ENCODE measurements around the gene FMO1. TPM values are rescaled to one million over a fixed set of nuclear protein-coding genes. Genes with fewer than 3 reads are reported as not detected.

FMO1 gene
- total and polyA plus RNA-seq, 3 experiments from 2014 or later = not detected

DNA sequence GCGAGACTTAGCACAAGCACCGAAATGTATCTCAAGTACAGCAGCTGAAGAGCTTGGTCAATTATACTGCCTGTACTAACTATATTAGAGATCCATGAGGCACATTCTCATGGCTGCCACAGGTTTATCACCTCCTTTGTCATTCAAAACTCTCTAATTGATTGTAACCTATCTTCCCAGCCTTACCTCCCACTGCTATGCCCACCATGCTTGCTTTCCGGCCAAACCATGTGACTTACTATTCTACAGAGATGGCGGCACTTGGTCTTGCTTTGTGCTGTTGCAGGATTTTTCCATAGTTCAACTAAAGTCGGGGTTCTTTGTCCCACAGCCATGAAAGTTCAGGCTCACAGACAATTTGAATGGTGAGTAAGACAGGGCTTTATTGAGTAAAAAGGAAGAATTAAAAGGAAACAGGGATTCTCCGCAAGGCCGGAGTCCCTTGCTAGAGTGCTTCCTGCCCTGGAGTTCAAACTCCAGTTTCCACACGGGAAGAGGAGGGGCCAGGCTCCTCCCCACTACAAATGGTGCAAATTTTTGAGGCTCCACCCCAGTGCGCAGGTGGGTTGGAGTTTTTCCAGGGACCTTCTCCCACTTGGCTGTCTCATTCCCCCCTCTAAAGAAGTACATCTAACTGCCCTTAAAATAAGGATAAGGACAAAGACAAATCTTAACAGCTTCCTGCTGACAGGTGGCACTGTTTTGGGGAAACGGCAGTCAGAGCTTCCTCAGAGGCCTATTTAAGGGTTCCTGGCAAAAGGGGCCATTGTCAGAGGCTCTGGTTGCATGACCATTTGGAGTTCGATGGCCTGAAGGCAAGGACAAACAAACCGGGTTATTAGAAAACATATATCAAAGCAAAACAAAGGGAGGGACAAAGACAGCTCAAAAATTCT is 34.5 kb upstream of the FMO1 start:
- H3K9me3 Mint-ChIP-seq = peaks cover 0 to 3% (median 0%) of the 10 kb centered on the region in 5 donors
- Histone ChIP-seq H3K4me3 (ENCODE audit: low read length) (no peak overlapping the region), H3K27me3 (ENCODE audit: insufficient read depth, low read length, poor library complexity, severe bottlenecking) (no peaks in the 10 kb centered on the region), H3K4me1 (ENCODE audit: insufficient read depth, low read length) (no peaks in the 10 kb centered on the region), H3K9me3 (ENCODE audit: low read length) (no peaks in the 10 kb centered on the region), H3K36me3 (ENCODE audit: insufficient read depth, low read length) (no peaks in the 10 kb centered on the region), H3K27ac (ENCODE audit: low read depth, low read length) (no peak overlapping the region)
- POLR2A ChIA-PET = no interaction called here
- CTCF ChIA-PET = no interaction called here
- no peak overlapping the region for H3K4me3 Mint-ChIP-seq
- H3K4me1 Mint-ChIP-seq = peaks cover 0 to 3% (median 0%) of the 10 kb centered on the region in 3 donors
- no peaks in the 10 kb centered on the region for H3K36me3 Mint-ChIP-seq
- peaks cover 9 to 26% of the 10 kb centered on the region in 2 donors for H3K27me3 Mint-ChIP-seq
- DNase-seq = no peak
- no peak overlapping the region for H3K27ac Mint-ChIP-seq

DNA sequence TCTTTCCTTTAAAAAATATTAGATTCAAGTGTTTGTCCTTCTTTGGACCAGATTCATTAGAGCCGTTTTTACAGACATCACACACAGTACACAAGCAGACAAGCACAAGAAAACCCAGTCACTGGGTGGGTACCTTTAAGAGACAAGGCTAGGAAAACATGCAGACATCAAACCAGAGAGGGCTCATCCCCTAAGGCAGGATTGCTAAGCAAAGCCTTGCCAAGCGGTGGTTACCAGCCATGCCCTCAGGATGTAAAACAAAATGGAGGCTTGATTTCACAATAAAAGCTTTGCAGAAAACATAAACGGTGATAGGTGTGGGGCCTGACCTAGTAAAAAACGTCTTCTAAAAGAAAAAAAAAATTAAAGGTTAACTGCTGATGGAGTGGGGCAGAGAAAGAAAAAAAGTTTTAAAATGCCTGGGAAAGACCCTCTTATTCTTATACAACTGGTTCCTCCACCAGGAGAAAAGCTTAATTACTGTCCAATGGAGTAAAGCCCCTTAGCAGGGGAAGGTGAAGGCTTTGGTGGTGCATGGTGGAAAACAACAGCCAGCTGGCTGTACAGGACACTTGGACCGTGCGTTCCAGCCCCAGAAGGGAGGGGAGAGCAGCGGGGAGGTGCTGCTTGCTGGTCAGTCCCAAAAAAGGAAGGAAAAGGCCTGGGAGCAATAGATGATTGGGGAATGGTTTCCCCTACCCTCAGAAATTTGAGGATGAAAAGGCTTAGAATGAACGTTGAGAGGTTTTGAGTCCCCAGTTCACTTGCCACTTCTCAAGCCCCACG is 30.4 kb upstream of the FMO1 start:
- peaks cover 0 to 4% (median 0%) of the 10 kb centered on the region in 5 donors for H3K9me3 Mint-ChIP-seq
- POLR2A ChIA-PET = no interaction called here
- H3K27ac Mint-ChIP-seq = no peak overlapping the region

GRCh38 chr1:171218661-171219060 is 29.6 kb upstream of the FMO1 start:
- Histone ChIP-seq H3K27ac (ENCODE audit: low read depth, low read length) (no peak overlapping the region), H3K36me3 (ENCODE audit: insufficient read depth, low read length) (no peaks in the 10 kb centered on the region), H3K4me1 (ENCODE audit: insufficient read depth, low read length) (no peaks in the 10 kb centered on the region), H3K9me3 (ENCODE audit: low read length) (no peaks in the 10 kb centered on the region), H3K4me3 (ENCODE audit: low read length) (no peak overlapping the region), H3K27me3 (ENCODE audit: insufficient read depth, low read length, poor library complexity, severe bottlenecking) (no peaks in the 10 kb centered on the region)
- peaks cover 0 to 4% (median 0%) of the 10 kb centered on the region in 5 donors for H3K9me3 Mint-ChIP-seq
- CTCF ChIA-PET = no interaction called here
- H3K36me3 Mint-ChIP-seq = no peaks in the 10 kb centered on the region
- no peak overlapping the region for H3K4me3 Mint-ChIP-seq
- no peak overlapping the region for H3K27ac Mint-ChIP-seq
- H3K4me1 Mint-ChIP-seq = peaks cover 0 to 3% (median 0%) of the 10 kb centered on the region in 3 donors
- DNase-seq = no peak
- peaks cover 11 to 35% of the 10 kb centered on the region in 2 donors for H3K27me3 Mint-ChIP-seq
- POLR2A ChIA-PET = no interaction called here

More for the DNA sequence above, 30.4 kb upstream of the FMO1 start:
- no peak for DNase-seq
- no peak overlapping the region for H3K4me3 ChIP-seq (ENCODE audit: low read length)
- Mint-ChIP-seq H3K27me3 (peaks cover 12 to 35% of the 10 kb centered on the region in 2 donors), H3K4me3 (no peak overlapping the region), H3K36me3 (no peaks in the 10 kb centered on the region), H3K4me1 (peaks cover 0 to 5% (median 0%) of the 10 kb centered on the region in 3 donors)
- H3K27ac ChIP-seq (ENCODE audit: low read depth, low read length) = no peak overlapping the region
- no peaks in the 10 kb centered on the region for H3K36me3 ChIP-seq (ENCODE audit: insufficient read depth, low read length)
- H3K9me3 ChIP-seq (ENCODE audit: low read length) = no peaks in the 10 kb centered on the region
- H3K27me3 ChIP-seq (ENCODE audit: insufficient read depth, low read length, poor library complexity, severe bottlenecking) = no peaks in the 10 kb centered on the region
- CTCF ChIA-PET = no interaction called here
- no peaks in the 10 kb centered on the region for H3K4me1 ChIP-seq (ENCODE audit: insufficient read depth, low read length)

GRCh38 chr1:171219346-171220080 is 28.8 kb upstream of the FMO1 start:
- Mint-ChIP-seq H3K27ac (peak overlapping the region in 1 of 8 donors; percentile 64), H3K9me3 (peaks cover 0 to 2% (median 0%) of the 10 kb centered on the region in 5 donors), H3K4me1 (peaks cover 0 to 3% (median 0%) of the 10 kb centered on the region in 3 donors), H3K4me3 (no peak overlapping the region), H3K27me3 (peaks cover 10 to 30% of the 10 kb centered on the region in 2 donors), H3K36me3 (no peaks in the 10 kb centered on the region)
- H3K27ac ChIP-seq (ENCODE audit: low read depth, low read length) = no peak overlapping the region
- H3K9me3 ChIP-seq (ENCODE audit: low read length) = no peaks in the 10 kb centered on the region
- CTCF ChIA-PET = no interaction called here
- POLR2A ChIA-PET = no interaction called here
- no peak for DNase-seq
- H3K4me3 ChIP-seq (ENCODE audit: low read length) = no peak overlapping the region
- no peaks in the 10 kb centered on the region for H3K36me3 ChIP-seq (ENCODE audit: insufficient read depth, low read length)
- no peaks in the 10 kb centered on the region for H3K4me1 ChIP-seq (ENCODE audit: insufficient read depth, low read length)
- no peaks in the 10 kb centered on the region for H3K27me3 ChIP-seq (ENCODE audit: insufficient read depth, low read length, poor library complexity, severe bottlenecking)

GRCh38 chr1:171220081-171220420 is 28.2 kb upstream of the FMO1 start:
- POLR2A ChIA-PET = no interaction called here
- DNase-seq = no peak
- Mint-ChIP-seq H3K4me1 (peaks cover 0 to 3% (median 0%) of the 10 kb centered on the region in 3 donors), H3K27ac (peak overlapping the region in 1 of 8 donors; percentile 64), H3K9me3 (peaks cover 0 to 2% (median 0%) of the 10 kb centered on the region in 5 donors), H3K4me3 (no peak overlapping the region), H3K36me3 (no peaks in the 10 kb centered on the region), H3K27me3 (peaks cover 10 to 28% of the 10 kb centered on the region in 2 donors)
- Histone ChIP-seq H3K27ac (ENCODE audit: low read depth, low read length) (no peak overlapping the region), H3K27me3 (ENCODE audit: insufficient read depth, low read length, poor library complexity, severe bottlenecking) (no peaks in the 10 kb centered on the region), H3K4me1 (ENCODE audit: insufficient read depth, low read length) (no peaks in the 10 kb centered on the region), H3K36me3 (ENCODE audit: insufficient read depth, low read length) (no peaks in the 10 kb centered on the region), H3K9me3 (ENCODE audit: low read length) (no peaks in the 10 kb centered on the region), H3K4me3 (ENCODE audit: low read length) (no peak overlapping the region)
- CTCF ChIA-PET = no interaction called here

DNA sequence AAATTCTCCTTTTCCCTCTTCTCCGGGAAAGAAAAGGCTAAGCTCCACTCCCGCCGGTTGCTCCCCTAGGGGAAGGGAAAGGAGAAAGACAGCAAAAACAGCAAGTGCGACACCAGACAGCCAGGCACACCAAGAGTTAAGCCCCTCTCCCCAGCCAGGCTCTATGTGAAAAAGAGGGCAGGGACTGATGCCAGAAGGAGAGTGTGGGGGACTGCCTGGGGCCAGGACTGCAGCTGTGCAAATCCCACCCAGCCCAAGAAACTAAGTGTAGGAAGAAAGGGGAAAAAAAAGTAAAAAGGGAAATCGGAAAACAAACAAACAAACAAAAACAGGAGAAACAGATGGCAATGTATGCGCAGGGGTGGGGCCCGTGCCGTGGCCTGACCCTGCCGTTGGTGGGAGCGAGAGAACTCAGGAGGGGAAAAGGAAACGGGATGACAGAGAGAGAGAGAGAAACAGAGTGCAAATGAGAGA is 27.7 kb upstream of the FMO1 start:
- Histone ChIP-seq H3K4me1 (ENCODE audit: insufficient read depth, low read length) (no peaks in the 10 kb centered on the region), H3K27ac (ENCODE audit: low read depth, low read length) (no peak overlapping the region), H3K36me3 (ENCODE audit: insufficient read depth, low read length) (no peaks in the 10 kb centered on the region), H3K4me3 (ENCODE audit: low read length) (no peak overlapping the region), H3K27me3 (ENCODE audit: insufficient read depth, low read length, poor library complexity, severe bottlenecking) (no peaks in the 10 kb centered on the region), H3K9me3 (ENCODE audit: low read length) (no peaks in the 10 kb centered on the region)
- peaks cover 0 to 2% (median 0%) of the 10 kb centered on the region in 5 donors for H3K9me3 Mint-ChIP-seq
- no peak overlapping the region for H3K27ac Mint-ChIP-seq
- POLR2A ChIA-PET = no interaction called here
- peaks cover 0 to 3% (median 0%) of the 10 kb centered on the region in 3 donors for H3K4me1 Mint-ChIP-seq
- no peak overlapping the region for H3K4me3 Mint-ChIP-seq
- CTCF ChIA-PET = no interaction called here
- DNase-seq = no peak
- peaks cover 10 to 28% of the 10 kb centered on the region in 2 donors for H3K27me3 Mint-ChIP-seq
- no peaks in the 10 kb centered on the region for H3K36me3 Mint-ChIP-seq

- no peak for DNase-seq
These were observed 26.4 kb upstream of the FMO1 start for GRCh38 chr1:171221665-171222591.

More at GRCh38 chr1:171221665-171222591, 26.4 kb upstream of the FMO1 start:
- Histone ChIP-seq H3K36me3 (ENCODE audit: insufficient read depth, low read length) (no peaks in the 10 kb centered on the region), H3K4me1 (ENCODE audit: insufficient read depth, low read length) (no peaks in the 10 kb centered on the region), H3K4me3 (ENCODE audit: low read length) (no peak overlapping the region), H3K9me3 (ENCODE audit: low read length) (no peaks in the 10 kb centered on the region), H3K27me3 (ENCODE audit: insufficient read depth, low read length, poor library complexity, severe bottlenecking) (no peaks in the 10 kb centered on the region), H3K27ac (ENCODE audit: low read depth, low read length) (no peak overlapping the region)
- POLR2A ChIA-PET = no interaction called here
- peaks cover 10 to 23% of the 10 kb centered on the region in 2 donors for H3K27me3 Mint-ChIP-seq
- CTCF ChIA-PET = no interaction called here
- peaks cover 0 to 2% (median 0%) of the 10 kb centered on the region in 5 donors for H3K9me3 Mint-ChIP-seq
- peaks cover 0 to 3% (median 0%) of the 10 kb centered on the region in 3 donors for H3K4me1 Mint-ChIP-seq
- no peaks in the 10 kb centered on the region for H3K36me3 Mint-ChIP-seq
- H3K27ac Mint-ChIP-seq = peak overlapping the region in 1 of 8 donors; percentile 21
- no peak overlapping the region for H3K4me3 Mint-ChIP-seq
